ENCODE data around the gene ID1. TPM values are rescaled to one million over a fixed set of nuclear protein-coding genes. Genes with fewer than 3 reads are reported as not detected.
"Not testable (repeated sequence)": the region's sequence is repeated elsewhere in the genome, so short reads cannot be mapped to it uniquely, and the experiment has no call there.

ID1 gene
- total and polyA plus RNA-seq, 10 of the 15 experiments (the other 5 are each of a cell fraction or from before 2014, with no cell fraction given) = 0.09 to 1.3 (median 0.47) TPM; not detected in 2

- TF ChIP-seq PRDM15 (CRISPR knock-in tag; IDR thresholded peaks at IDR 0.05) (no peak), MXI1 (IDR thresholded peaks at IDR 0.05; ENCODE audit: low read depth, low read length) (no peak), CEBPB (IDR thresholded peaks at IDR 0.05; ENCODE audit: borderline replicate concordance in 1 of 2, low read depth in 2 of 2, low read length in 2 of 2) (no peak), CBFB (IDR thresholded peaks at IDR 0.05; ENCODE audit: low read depth) (no peak), RB1 (IDR thresholded peaks at IDR 0.05; ENCODE audit: borderline replicate concordance) (no peak), HDGF (IDR thresholded peaks at IDR 0.05) (peak; percentile 44; the same call in 1 of the 2 replicates), RELA (IDR thresholded peaks at IDR 0.05; ENCODE audit: borderline replicate concordance, partially characterized antibody) (no peak), RFX5 (IDR thresholded peaks at IDR 0.05; ENCODE audit: low read depth, low read length) (no peak), ATF3 (IDR thresholded peaks at IDR 0.05; ENCODE audit: borderline replicate concordance, extremely low read depth, low read depth, low read length) (no peak)
- TF ChIP-seq, protein P1, sequence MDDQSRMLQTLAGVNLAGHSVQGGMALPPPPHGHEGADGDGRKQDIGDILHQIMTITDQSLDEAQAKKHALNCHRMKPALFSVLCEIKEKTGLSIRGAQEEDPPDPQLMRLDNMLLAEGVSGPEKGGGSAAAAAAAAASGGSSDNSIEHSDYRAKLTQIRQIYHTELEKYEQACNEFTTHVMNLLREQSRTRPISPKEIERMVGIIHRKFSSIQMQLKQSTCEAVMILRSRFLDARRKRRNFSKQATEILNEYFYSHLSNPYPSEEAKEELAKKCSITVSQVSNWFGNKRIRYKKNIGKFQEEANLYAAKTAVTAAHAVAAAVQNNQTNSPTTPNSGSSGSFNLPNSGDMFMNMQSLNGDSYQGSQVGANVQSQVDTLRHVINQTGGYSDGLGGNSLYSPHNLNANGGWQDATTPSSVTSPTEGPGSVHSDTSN (IDR thresholded peaks at IDR 0.05; ENCODE audit: insufficient replicate concordance, low read depth, low read length) = no peak
Observed at GRCh38 chr20:31573555-31574321, 31.4 kb upstream of the ID1 start (continued).

DNA sequence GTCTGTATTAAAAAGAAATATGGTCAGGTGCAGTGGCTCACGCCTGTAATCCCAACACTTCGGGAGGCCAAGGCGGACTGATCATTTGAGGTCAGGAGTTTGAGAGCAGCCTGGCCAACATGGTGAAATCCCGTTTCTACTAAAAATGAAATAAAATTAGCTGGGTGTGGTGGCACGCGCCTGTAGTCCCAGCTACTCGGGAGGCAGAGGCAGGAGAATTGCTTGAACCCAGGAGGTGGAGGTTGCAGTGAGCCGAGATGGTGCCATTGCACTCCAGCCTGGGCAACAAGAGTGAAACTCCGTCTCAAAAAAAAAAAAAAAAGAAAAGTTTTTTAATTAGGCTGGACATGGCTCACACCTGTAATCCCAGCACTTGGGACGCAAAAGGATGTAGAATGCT, 30.1 kb upstream of the ID1 start:
- H3K4me2 ChIP-seq (ENCODE audit: control insufficient read depth, insufficient read depth); BruUV-seq (replicated peaks); ATAC-seq; H3K4me3 ChIP-seq; intact Hi-C loops (cut with micrococcal nuclease; ENCODE audit: unreplicated experiment); H3K79me2 ChIP-seq (ENCODE audit: control insufficient read depth, insufficient read depth, low read length); RAD21 ChIA-PET (ENCODE audit: unreplicated experiment); H2AFZ ChIP-seq (ENCODE audit: control insufficient read depth, low read depth, low read length); H4K20me1 ChIP-seq (ENCODE audit: control insufficient read depth, insufficient read depth); H3K27me3 ChIP-seq (replicated peaks in 1 of 2; ENCODE audit: control insufficient read depth in 2 of 2, insufficient read depth in 2 of 2, low read length in 1 of 2); H3K9me3 ChIP-seq (replicated peaks; ENCODE audit: control insufficient read depth, insufficient read depth, low read length); FAIRE-seq; H3K9ac ChIP-seq (ENCODE audit: control insufficient read depth, insufficient read depth, low read length); H3K27ac ChIP-seq (ENCODE audit: control insufficient read depth, insufficient read depth); H3K36me3 ChIP-seq (ENCODE audit: control insufficient read depth in 2 of 2, insufficient read depth in 2 of 2, low read length in 1 of 2); DNase-seq (ENCODE audit: low read depth, low spot score): not testable (repeated sequence)
- peaks cover 12% of the 10 kb centered on the region for H3K4me1 ChIP-seq (ENCODE audit: control insufficient read depth, insufficient read depth, low read length)
- CTCF ChIA-PET = interaction anchor here (1.6 to 29.1 kb wide), 2 partner anchors 15 to 36 kb away, joined by 5 to 958 read pairs; partner anchors contain the start of gene ID1
- in situ Hi-C loops (cut with MboI) = loop anchor here (5.0 kb wide), 1 partner anchor 32 kb away; the partner anchor contains the start of gene ID1
- WGBS (ENCODE audit: insufficient coverage, insufficient replicate concordance, low lambda C conversion rate, missing lambda C conversion rate) = 93% methylated on average over 9 of the region's 10 CpGs
- SMC1A ChIA-PET (ENCODE audit: uncharacterized antibody, unreplicated experiment) = interaction anchor here (1.5 to 1.6 kb wide), 2 partner anchors 30 to 37 kb away, joined by 4 to 5 read pairs; partner anchors contain the start of gene ID1
- POLR2A ChIA-PET = interaction anchor here (0.7 kb wide), 2 partner anchors 27 to 33 kb away, joined by 3 read pairs; no protein-coding TSS in a partner anchor
